ENCODE results near the gene EBLN1. TPM values are rescaled to one million over a fixed set of nuclear protein-coding genes. Genes with fewer than 3 reads are reported as not detected.
A peak's percentile ranks its signal among the peaks of the same experiment; 100 is the strongest.

The EBLN1 gene
- polyA plus RNA-seq, 2 of the 4 experiments (the other 2 are of a cell fraction) = not detected

DNA sequence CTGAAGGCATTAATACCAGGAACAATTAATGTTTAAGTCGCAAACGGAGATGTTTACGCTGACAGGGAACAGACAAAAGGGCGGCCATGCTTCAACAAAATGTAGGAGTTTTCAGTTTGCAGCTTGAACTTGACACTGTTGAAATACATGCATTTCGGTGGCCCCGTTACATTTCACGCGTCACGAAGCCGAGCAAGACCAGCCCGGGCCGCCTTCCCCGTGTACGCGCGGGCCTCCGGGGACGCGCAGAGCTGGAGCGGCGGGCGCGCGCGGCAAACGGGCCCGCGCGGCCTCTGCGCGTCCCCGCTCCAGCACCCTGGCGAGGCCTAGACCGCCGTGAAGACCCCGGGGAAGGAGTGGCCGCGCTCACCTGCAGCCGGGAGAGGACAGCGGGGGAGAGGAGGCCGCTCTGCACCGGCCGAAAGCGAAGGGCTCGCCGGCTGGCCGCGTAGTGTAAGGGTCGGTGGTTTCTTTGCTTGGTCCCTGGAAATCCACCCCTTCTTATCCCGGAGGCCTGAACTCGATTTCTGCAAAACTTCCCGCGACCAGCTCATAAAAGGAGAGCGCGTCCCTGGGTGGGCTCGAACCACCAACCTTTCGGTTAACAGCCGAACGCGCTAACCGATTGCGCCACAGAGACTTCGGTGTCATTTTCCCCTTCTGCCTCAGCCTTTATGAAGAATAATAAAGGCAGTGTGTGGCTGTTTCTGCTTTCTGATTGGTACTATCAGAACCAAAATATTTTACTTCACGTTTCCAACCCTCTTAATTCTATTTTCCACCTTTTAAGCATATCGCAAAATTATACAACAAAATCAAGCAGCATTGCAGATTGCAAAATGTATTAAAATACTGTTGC, 11.4 kb upstream of the EBLN1 start:
- Histone ChIP-seq H3K9me3 (no peaks in the 10 kb centered on the region), H3K4me3 (peak overlapping the region; percentile 64), H3K4me1 (peaks cover 6% of the 10 kb centered on the region; the same call in 2 of the 3 replicates), H3K4me2 (peak overlapping the region; percentile 81), H3K27ac (peak overlapping the region; percentile 78 to 88)
- ChIA-PET POLR2A (interaction anchor here (0.8 to 3.7 kb wide), 14 partner anchors 16 to 733 kb away, joined by 3 to 62 read pairs (median 5); partner anchors contain the start of genes BMI1, COMMD3, DNAJC1 and MLLT10), CTCF (interaction anchor here (1.0 to 2.4 kb wide), 6 partner anchors 10 to 759 kb away, joined by 3 to 10 read pairs (median 4); no protein-coding TSS in a partner anchor)
- peak; percentile 73 for FAIRE-seq
- TF ChIP-seq HEYL (CRISPR knock-in tag; IDR thresholded peaks at IDR 0.05) (0 out of 2 replicates have a peak, but pooled peaks have one; percentile 11), JUNB (IDR thresholded peaks at IDR 0.05) (no peak), FOXS1 (CRISPR knock-in tag; IDR thresholded peaks at IDR 0.05) (peak; percentile 88), EHMT2 (IDR thresholded peaks at IDR 0.05; ENCODE audit: low read depth) (no peak), GATA3 (IDR thresholded peaks at IDR 0.05; ENCODE audit: borderline replicate concordance) (peak; percentile 33; the same call in 1 of the 2 replicates), RCOR1 (IDR thresholded peaks at IDR 0.05; ENCODE audit: low read depth, low read length) (no peak), RAD21 (conservative IDR thresholded peaks at IDR 0.05 in 1 of 2, IDR thresholded peaks at IDR 0.05 in 1 of 2) (peak in 1 of 2 experiments; percentile 18; a peak in 2 of 5 replicates), SREBF2 (IDR thresholded peaks at IDR 0.05) (peak; percentile 81), KDM5A (IDR thresholded peaks at IDR 0.05) (peak; percentile 49; the same call in 1 of the 2 replicates), ZNF302 (CRISPR knock-in tag; IDR thresholded peaks at IDR 0.05) (peak; percentile 37; the same call in 1 of the 2 replicates), EHF (CRISPR knock-in tag; IDR thresholded peaks at IDR 0.05) (peak; percentile 92), CHD4 (IDR thresholded peaks at IDR 0.05; ENCODE audit: borderline replicate concordance) (no peak), POLR2A (IDR thresholded peaks at IDR 0.05; ENCODE audit: low read length) (peak; percentile 29; the same call in 1 of the 2 replicates), RFX5 (IDR thresholded peaks at IDR 0.05) (no peak), EP300 (IDR thresholded peaks at IDR 0.05) (no peak), JUN (IDR thresholded peaks at IDR 0.05) (peak in 1 of 2 experiments; percentile 76; a peak in 2 of 5 replicates), RARB (CRISPR knock-in tag; IDR thresholded peaks at IDR 0.05) (no peak), ESRRA (IDR thresholded peaks at IDR 0.05; ENCODE audit: borderline replicate concordance, low read length) (no peak), CEBPB (IDR thresholded peaks at IDR 0.05) (peak; percentile 78 to 90; a peak in 3 of 4 replicates), RNF2 (IDR thresholded peaks at IDR 0.05; ENCODE audit: borderline replicate concordance, low read depth) (no peak), HOXB5 (CRISPR knock-in tag; IDR thresholded peaks at IDR 0.05) (peak; percentile 94), SMC3 (IDR thresholded peaks at IDR 0.05) (peak; percentile 41; the same call in 2 of the 3 replicates), TP53 (CRISPR knock-in tag; IDR thresholded peaks at IDR 0.05) (0 out of 2 replicates have a peak, but pooled peaks have one; percentile 36), HOXB13 (CRISPR knock-in tag; IDR thresholded peaks at IDR 0.05; ENCODE audit: low read depth) (peak; percentile 96; the same call in 1 of the 2 replicates), CBX8 (IDR thresholded peaks at IDR 0.05) (no peak), ZC3H11A (IDR thresholded peaks at IDR 0.05) (no peak), PHF8 (IDR thresholded peaks at IDR 0.05; ENCODE audit: borderline replicate concordance, low read depth) (peak; percentile 75)
- TF ChIP-seq, protein P1, sequence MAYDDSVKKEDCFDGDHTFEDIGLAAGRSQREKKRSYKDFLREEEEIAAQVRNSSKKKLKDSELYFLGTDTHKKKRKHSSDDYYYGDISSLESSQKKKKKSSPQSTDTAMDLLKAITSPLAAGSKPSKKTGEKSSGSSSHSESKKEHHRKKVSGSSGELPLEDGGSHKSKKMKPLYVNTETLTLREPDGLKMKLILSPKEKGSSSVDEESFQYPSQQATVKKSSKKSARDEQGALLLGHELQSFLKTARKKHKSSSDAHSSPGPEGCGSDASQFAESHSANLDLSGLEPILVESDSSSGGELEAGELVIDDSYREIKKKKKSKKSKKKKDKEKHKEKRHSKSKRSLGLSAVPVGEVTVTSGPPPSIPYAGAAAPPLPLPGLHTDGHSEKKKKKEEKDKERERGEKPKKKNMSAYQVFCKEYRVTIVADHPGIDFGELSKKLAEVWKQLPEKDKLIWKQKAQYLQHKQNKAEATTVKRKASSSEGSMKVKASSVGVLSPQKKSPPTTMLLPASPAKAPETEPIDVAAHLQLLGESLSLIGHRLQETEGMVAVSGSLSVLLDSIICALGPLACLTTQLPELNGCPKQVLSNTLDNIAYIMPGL (CRISPR knock-in tag; IDR thresholded peaks at IDR 0.05; ENCODE audit: borderline replicate concordance) = peak; percentile 97
- TF ChIP-seq, protein P2, sequence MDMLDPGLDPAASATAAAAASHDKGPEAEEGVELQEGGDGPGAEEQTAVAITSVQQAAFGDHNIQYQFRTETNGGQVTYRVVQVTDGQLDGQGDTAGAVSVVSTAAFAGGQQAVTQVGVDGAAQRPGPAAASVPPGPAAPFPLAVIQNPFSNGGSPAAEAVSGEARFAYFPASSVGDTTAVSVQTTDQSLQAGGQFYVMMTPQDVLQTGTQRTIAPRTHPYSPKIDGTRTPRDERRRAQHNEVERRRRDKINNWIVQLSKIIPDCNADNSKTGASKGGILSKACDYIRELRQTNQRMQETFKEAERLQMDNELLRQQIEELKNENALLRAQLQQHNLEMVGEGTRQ (IDR thresholded peaks at IDR 0.05) = no peak
- TF ChIP-seq, protein P3, sequence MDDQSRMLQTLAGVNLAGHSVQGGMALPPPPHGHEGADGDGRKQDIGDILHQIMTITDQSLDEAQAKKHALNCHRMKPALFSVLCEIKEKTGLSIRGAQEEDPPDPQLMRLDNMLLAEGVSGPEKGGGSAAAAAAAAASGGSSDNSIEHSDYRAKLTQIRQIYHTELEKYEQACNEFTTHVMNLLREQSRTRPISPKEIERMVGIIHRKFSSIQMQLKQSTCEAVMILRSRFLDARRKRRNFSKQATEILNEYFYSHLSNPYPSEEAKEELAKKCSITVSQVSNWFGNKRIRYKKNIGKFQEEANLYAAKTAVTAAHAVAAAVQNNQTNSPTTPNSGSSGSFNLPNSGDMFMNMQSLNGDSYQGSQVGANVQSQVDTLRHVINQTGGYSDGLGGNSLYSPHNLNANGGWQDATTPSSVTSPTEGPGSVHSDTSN (IDR thresholded peaks at IDR 0.05) = no peak
- TF ChIP-seq, protein P4, sequence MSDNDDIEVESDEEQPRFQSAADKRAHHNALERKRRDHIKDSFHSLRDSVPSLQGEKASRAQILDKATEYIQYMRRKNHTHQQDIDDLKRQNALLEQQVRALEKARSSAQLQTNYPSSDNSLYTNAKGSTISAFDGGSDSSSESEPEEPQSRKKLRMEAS (IDR thresholded peaks at IDR 0.05) = peak; percentile 40
- TF ChIP-seq, protein P5, sequence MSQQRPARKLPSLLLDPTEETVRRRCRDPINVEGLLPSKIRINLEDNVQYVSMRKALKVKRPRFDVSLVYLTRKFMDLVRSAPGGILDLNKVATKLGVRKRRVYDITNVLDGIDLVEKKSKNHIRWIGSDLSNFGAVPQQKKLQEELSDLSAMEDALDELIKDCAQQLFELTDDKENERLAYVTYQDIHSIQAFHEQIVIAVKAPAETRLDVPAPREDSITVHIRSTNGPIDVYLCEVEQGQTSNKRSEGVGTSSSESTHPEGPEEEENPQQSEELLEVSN (IDR thresholded peaks at IDR 0.05; ENCODE audit: borderline replicate concordance, low read depth) = peak; percentile 33
- TF ChIP-seq, protein P6, sequence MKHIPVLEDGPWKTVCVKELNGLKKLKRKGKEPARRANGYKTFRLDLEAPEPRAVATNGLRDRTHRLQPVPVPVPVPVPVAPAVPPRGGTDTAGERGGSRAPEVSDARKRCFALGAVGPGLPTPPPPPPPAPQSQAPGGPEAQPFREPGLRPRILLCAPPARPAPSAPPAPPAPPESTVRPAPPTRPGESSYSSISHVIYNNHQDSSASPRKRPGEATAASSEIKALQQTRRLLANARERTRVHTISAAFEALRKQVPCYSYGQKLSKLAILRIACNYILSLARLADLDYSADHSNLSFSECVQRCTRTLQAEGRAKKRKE (CRISPR knock-in tag; IDR thresholded peaks at IDR 0.05; ENCODE audit: low read depth) = peak; percentile 91
- TF ChIP-seq, protein P7, sequence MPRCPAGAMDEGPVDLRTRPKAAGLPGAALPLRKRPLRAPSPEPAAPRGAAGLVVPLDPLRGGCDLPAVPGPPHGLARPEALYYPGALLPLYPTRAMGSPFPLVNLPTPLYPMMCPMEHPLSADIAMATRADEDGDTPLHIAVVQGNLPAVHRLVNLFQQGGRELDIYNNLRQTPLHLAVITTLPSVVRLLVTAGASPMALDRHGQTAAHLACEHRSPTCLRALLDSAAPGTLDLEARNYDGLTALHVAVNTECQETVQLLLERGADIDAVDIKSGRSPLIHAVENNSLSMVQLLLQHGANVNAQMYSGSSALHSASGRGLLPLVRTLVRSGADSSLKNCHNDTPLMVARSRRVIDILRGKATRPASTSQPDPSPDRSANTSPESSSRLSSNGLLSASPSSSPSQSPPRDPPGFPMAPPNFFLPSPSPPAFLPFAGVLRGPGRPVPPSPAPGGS (IDR thresholded peaks at IDR 0.05) = 0 out of 3 replicates have a peak, but pooled peaks have one; percentile 29
- peak; percentile 93 to 97 for ATAC-seq
- under 1% methylated on average over 38 of the region's 65 CpGs for WGBS (ENCODE audit: missing lambda C conversion rate)
- peak; percentile 81 to 94 for DNase-seq (ENCODE audit: low read depth in 1 of 2, low spot score in 1 of 2)

Data from A549 (cell line).